B cell (primary cell): Measurements from ENCODE around the gene SLC6A6.

Source experiments
- CTCF ChIP-seq: fragments of 200-600 bp; IDR thresholded peaks from one replicate; pipeline ENCODE4 v1.8.0; 2022; ENCODE audit warnings: antibody characterized with exemption, mild to moderate bottlenecking
- EZH2 ChIP-seq: IDR thresholded peaks from 2 replicates; pipeline ENCODE4 v1.6.1; 2012; ENCODE audit warnings: borderline replicate concordance, low read depth, mild to moderate bottlenecking, moderate library complexity, low read length; ENCODE audit not compliant: insufficient read depth, poor library complexity, severe bottlenecking

GRCh38 chr3:14480207-14481017, 78.0 kb downstream of the SLC6A6 start:
- TF ChIP-seq CTCF, result no peak
- TF ChIP-seq EZH2, result no peak
